Measurements from ENCODE around the gene SGCD.

- TF ChIP-seq, protein P1, sequence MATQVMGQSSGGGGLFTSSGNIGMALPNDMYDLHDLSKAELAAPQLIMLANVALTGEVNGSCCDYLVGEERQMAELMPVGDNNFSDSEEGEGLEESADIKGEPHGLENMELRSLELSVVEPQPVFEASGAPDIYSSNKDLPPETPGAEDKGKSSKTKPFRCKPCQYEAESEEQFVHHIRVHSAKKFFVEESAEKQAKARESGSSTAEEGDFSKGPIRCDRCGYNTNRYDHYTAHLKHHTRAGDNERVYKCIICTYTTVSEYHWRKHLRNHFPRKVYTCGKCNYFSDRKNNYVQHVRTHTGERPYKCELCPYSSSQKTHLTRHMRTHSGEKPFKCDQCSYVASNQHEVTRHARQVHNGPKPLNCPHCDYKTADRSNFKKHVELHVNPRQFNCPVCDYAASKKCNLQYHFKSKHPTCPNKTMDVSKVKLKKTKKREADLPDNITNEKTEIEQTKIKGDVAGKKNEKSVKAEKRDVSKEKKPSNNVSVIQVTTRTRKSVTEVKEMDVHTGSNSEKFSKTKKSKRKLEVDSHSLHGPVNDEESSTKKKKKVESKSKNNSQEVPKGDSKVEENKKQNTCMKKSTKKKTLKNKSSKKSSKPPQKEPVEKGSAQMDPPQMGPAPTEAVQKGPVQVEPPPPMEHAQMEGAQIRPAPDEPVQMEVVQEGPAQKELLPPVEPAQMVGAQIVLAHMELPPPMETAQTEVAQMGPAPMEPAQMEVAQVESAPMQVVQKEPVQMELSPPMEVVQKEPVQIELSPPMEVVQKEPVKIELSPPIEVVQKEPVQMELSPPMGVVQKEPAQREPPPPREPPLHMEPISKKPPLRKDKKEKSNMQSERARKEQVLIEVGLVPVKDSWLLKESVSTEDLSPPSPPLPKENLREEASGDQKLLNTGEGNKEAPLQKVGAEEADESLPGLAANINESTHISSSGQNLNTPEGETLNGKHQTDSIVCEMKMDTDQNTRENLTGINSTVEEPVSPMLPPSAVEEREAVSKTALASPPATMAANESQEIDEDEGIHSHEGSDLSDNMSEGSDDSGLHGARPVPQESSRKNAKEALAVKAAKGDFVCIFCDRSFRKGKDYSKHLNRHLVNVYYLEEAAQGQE (IDR thresholded peaks at IDR 0.05; ENCODE audit: insufficient replicate concordance, low read depth), result no peak
- TF ChIP-seq CTCF (IDR thresholded peaks at IDR 0.05; ENCODE audit: insufficient read depth, low read length), result no peak
- no peak for TF ChIP-seq GABPA (IDR thresholded peaks at IDR 0.05; ENCODE audit: low read depth)
Measured at GRCh38 chr5:156479849-156480248, 152.9 kb downstream of the SGCD start.
